SK-N-MC (cell line): ENCODE results near the gene ADCY9.

Experiments
- DNase-seq: peaks from one replicate; pipeline ENCODE4 v3.0.0-alpha.2; 2011; ENCODE audit warnings: low read depth, low spot score
- H3K27ac ChIP-seq: fragments of 200-600 bp; sonication (generic); 2 replicates; pipeline ENCODE4 v1.5.1; 2016; ENCODE audit warnings: mixed run types
- H3K36me3 ChIP-seq: fragments of 200-600 bp; sonication (generic); 2 replicates; pipeline ENCODE4 v1.6.1; 2017; ENCODE audit warnings: antibody characterized with exemption, low read length, mixed read lengths; ENCODE audit not compliant: insufficient read depth
- H3K4me3 ChIP-seq: fragments of 200-600 bp; sonication (generic); 2 replicates; pipeline ENCODE4 v1.5.1; 2016
- H3K9ac ChIP-seq: fragments of 200-600 bp; sonication (generic); 2 replicates; pipeline ENCODE4 v1.8.0; 2017; ENCODE audit warnings: mixed run types, mixed read lengths; ENCODE audit not compliant: insufficient read length
- H3K9me3 ChIP-seq: fragments of 200-600 bp; sonication (generic); 2 replicates; pipeline ENCODE4 v1.6.1; 2017; ENCODE audit warnings: low read depth, mild to moderate bottlenecking, antibody characterized with exemption, low read length, moderate library complexity, mixed read lengths
- EZH2 ChIP-seq: fragments of 200-600 bp; sonication (generic); IDR thresholded peaks from one replicate; pipeline ENCODE4 v1.6.1; 2017; ENCODE audit warnings: antibody characterized with exemption
- FOXP2 ChIP-seq: optimal IDR thresholded peaks from 2 replicates; pipeline ENCODE3; 2011; ENCODE audit warnings: mild to moderate bottlenecking, moderate library complexity; ENCODE audit not compliant: insufficient read depth; ENCODE audit errors: extremely low read length, control extremely low read depth
- POLR2AphosphoS5 ChIP-seq: IDR thresholded peaks from 2 replicates; pipeline ENCODE4 v1.6.1; 2012; ENCODE audit warnings: mild to moderate bottlenecking, low read depth, low read length, borderline replicate concordance

The ADCY9 gene

GRCh38 chr16:4092547-4093265, 23.5 kb downstream of the ADCY9 start:
- Histone ChIP-seq H3K27ac (peak overlapping the region; percentile 56; the same call in 1 of the 2 replicates), H3K9me3 (no peaks in the 10 kb centered on the region), H3K36me3 (no peaks in the 10 kb centered on the region), H3K4me3 (0 out of 2 replicates have a peak overlapping the region, but pooled peaks have one; percentile 28), H3K9ac (no peak overlapping the region)
- no peak for DNase-seq
- TF ChIP-seq FOXP2 (no peak), POLR2AphosphoS5 (no peak), EZH2 (no peak)

DNA sequence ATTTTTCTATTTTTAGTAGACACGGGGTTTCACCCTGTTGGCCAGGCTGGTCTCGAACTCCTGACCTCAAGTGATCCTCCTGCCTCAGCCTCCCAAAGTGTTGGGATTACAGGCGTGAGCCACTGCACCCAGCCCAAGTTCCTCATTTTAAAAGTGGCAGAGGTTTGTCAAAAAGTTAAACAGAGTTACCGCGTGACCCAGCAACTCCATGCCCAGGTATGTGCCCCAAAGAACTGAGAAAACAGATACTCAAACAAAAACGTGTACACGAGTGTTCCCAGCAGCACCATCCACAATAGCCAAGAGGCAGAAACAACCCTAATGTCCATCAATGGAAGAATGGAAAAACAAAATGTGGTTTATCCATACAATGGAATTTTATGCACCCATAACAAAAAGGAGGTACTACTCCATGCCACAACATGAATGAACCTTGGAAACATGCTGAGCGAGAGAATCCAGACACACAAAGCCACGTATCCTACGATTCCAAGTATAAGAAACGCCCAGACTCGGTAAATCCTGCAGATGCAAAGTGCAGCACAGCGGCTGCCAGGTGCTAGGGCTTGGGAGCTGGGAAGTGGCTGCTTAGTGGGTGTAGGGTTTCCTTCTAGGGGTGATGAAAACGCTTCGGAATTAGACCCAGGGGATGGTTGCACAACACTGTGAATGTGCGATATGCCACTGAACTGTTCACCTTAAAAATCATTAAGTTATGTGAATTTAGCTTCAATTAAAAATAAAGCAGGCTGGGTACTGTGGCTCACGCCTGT, 24.8 kb downstream of the ADCY9 start:
- Histone ChIP-seq H3K9ac (no peak overlapping the region), H3K9me3 (no peaks in the 10 kb centered on the region), H3K27ac (no peak overlapping the region), H3K4me3 (no peak overlapping the region), H3K36me3 (no peaks in the 10 kb centered on the region)
- TF ChIP-seq POLR2AphosphoS5: no peak
- TF ChIP-seq FOXP2: no peak
- no peak for TF ChIP-seq EZH2
- no peak for DNase-seq

GRCh38 chr16:4090351-4090851, 25.8 kb downstream of the ADCY9 start:
- no peak for DNase-seq
- Histone ChIP-seq H3K9me3 (no peaks in the 10 kb centered on the region), H3K36me3 (no peaks in the 10 kb centered on the region), H3K4me3 (no peak overlapping the region), H3K27ac (no peak overlapping the region), H3K9ac (no peak overlapping the region)
- TF ChIP-seq EZH2 (no peak), POLR2AphosphoS5 (no peak), FOXP2 (no peak)

GRCh38 chr16:4089811-4090301, 26.4 kb downstream of the ADCY9 start:
- DNase-seq: no peak
- no peak for TF ChIP-seq POLR2AphosphoS5
- TF ChIP-seq EZH2: no peak
- no peak for TF ChIP-seq FOXP2
- H3K9me3 ChIP-seq: no peaks in the 10 kb centered on the region
- no peaks in the 10 kb centered on the region for H3K36me3 ChIP-seq
- H3K4me3 ChIP-seq: no peak overlapping the region
- no peak overlapping the region for H3K27ac ChIP-seq
- no peak overlapping the region for H3K9ac ChIP-seq

GRCh38 chr16:4089251-4089810, 26.9 kb downstream of the ADCY9 start:
- DNase-seq: no peak
- no peak for TF ChIP-seq POLR2AphosphoS5
- no peak for TF ChIP-seq FOXP2
- TF ChIP-seq EZH2: no peak
- H3K4me3 ChIP-seq: no peak overlapping the region
- no peak overlapping the region for H3K27ac ChIP-seq
- H3K9me3 ChIP-seq: no peaks in the 10 kb centered on the region
- H3K9ac ChIP-seq: no peak overlapping the region
- H3K36me3 ChIP-seq: no peaks in the 10 kb centered on the region

DNA sequence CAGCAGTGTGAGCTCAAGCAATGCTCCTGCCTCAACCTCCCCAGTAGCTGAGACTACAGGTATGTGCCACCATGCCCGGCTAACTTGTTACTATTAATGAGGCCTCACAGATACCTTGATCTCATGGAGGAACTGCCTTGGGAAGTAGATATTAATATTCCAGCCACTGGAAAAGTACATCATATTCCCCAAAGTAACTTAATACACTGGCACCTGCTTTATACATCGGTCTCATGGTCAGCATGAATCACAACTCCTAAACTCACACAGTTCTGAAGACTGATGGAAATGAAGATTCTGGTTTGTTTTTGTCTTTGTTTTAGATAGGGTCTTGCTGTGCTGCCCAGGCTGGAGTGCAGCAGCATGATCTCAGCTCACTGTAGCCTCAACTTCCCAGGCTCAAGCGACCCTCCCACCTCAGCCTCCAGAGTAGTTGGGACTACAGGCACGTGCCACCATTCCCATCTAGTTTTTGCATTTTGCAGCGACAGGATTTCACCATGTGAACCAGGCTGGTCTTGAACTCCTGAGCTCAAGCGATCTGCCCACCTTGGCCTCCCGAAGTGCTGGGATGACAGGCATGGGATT, 28.2 kb downstream of the ADCY9 start:
- Histone ChIP-seq H3K4me3 (no peak overlapping the region), H3K36me3 (no peaks in the 10 kb centered on the region), H3K9me3 (no peaks in the 10 kb centered on the region), H3K9ac (no peak overlapping the region), H3K27ac (no peak overlapping the region)
- DNase-seq: no peak
- no peak for TF ChIP-seq POLR2AphosphoS5
- no peak for TF ChIP-seq EZH2
- TF ChIP-seq FOXP2: no peak

DNA sequence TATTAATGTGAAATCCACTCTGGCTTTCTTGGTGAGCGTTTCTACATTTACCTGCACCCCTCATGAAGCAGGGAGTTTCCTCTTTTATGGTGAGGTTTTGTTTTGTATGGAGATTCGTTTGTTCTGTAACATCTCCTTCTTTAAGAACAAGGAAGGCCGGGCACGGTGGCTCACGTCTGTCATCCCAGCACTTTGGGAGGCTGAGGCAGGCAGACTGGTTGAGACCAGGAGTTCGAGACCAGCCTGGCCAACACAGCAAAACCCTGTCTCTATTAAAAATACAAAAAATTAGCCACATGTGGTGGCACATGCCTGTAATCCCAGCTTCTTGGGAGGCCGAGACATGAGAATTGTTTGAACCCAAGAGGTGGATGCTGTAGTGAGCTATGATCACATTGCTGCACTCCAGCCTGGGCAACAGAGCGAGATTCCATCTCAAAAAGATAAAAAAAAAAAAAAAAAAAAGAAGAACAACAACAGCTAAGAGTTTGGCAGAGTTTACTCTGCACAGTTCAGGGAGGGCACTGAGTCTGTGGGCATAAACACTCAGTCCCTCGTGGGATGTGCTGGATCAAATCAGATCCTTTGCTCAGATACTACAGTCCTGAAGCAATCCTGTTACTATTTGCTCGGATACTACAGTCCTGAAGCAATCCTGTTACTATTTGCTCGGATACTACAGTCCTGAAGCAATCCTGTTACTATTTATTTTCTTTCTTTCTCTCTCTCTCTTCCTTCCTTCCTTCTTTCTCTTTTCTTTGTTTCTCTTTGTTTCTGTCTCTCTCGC, 28.9 kb downstream of the ADCY9 start:
- Histone ChIP-seq H3K9me3 (no peaks in the 10 kb centered on the region), H3K27ac (no peak overlapping the region), H3K36me3 (no peaks in the 10 kb centered on the region), H3K4me3 (no peak overlapping the region), H3K9ac (no peak overlapping the region)
- TF ChIP-seq EZH2: no peak
- DNase-seq: no peak
